ENCODE measurements around the gene TMEM30B.

TMEM30B gene

DNA sequence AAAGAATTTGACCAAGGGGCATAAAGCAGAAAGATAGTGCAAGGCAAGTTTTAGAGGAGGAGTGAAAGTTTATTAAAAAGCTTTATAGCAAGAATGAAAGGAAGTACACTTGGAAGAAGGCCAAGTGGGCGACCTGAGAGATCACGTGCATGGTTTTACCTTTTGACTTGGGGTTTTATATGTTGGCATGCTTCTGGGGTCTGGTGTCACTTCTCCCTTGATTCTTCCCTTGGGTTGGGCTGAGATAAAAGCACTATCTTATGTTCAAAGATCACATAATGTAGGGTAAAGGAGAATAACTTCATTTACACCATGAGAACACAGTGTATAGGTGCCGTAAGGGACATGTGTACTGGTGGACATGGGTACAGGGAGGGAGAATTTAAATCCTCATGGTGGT is 17.7 kb upstream of the TMEM30B start:
- DNase-seq: no peak

DNA sequence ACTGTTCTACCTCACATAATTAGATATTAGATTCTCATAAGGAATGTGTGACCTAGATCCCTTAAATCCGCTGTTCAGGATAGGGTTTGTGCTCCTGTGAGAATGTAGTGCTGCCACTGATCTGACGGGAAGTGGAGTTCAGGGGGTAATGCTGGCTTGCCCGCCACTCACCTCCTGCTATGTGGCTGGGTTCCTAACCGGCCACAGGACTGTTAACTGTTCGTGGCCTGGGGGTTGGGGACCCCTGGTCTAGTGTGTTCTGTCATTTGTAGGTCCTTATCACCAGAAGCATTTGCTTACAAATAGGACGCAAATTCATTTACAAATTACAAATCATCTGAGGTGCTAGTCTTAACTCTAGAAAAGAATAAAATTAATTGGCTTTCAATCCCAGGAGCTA is 16.4 kb upstream of the TMEM30B start:
- DNase-seq: no peak

DNA sequence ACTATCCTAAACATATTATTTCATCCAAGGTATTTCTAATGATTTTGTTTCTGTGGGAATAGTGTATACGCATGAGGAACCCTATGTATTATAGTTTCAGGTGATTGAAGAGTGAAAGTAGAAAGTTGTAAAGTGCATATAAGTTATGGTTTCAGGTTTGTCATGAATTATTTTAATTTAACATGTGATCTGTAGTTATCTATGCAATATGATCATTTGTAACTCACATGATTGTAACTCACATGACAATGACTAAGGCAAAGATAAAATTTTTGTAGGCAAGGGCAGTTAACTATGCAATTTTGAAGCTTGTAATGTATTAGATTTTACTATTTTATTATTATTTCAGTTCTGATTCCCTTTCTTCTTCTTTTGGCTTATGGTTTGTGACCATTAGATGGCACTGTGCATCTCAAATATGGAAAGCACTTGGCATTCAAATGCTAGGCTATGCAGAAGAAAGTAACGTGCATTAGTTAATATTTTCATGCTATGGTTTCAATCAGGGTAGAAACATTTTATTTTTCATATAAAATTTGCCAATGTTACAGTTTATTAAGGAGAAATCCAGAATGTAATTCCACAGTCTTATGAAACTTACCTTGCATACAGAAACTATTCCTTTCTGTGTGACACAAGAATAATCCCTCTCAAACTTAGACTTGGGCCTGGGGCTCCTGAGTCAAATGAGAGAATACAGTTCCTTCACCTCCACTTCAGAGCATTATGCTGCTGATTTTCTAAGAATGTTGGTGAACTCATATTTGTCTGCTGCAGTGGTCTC is 15.8 kb upstream of the TMEM30B start:
- DNase-seq: no peak

DNA sequence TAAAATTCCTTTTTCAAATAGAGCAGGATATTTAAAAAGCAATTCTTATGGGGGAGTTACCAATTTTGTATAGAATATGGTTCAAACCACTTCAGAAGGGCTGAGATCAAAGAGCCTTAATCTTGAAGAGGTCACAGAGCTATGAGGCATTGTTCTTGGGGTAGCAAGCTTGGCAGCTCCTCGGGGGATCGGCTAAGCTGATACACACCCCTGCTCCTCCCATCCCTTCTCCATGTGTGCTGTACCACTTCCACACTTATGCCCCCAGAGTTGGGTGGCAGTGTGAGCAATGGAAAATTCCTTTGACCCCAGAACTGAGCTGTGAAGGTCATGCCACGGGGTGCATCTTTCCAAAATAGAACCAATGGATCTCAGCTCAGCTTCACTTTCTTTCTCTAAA is 15.0 kb upstream of the TMEM30B start:
- no peak for DNase-seq

DNA sequence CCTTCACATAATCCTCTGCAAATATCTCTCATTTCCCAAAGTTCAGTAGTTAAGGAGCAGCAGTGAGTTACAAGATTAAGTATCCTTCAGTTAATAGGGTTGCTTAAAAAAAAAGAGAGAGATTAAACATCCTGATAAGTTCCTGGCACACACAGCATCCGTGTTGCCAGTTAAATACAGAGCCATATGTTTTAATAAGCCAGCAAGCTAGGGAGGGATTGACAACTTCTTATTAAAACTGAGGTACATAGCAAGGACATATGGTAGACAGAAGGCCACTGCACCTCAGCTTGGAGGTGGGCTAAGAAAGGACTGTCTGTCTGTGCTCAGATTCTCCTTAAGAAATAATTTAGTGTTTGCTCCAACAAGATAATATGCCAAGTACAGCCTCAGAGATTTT is 9.6 kb upstream of the TMEM30B start:
- no peak for DNase-seq

DNA sequence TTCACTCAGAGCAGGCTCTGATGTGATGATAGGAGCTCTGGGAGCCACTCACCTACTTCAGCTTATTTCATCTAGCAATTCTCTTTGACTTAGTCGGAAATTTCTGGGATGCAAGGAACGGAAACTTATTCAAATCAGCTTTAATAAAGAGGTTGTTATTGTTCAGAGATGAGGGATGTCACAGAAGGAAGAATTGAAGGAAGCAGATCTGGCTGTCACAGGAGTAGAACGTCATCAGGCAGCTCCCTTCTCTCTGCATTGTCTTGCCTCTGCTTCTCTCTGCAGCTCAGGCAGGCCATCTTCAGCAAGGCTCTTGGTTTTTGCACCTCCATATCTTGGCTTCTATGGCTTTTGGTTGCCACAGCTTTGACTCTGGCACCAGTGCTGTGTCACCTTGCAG is 7.6 kb upstream of the TMEM30B start:
- no peak for DNase-seq

DNA sequence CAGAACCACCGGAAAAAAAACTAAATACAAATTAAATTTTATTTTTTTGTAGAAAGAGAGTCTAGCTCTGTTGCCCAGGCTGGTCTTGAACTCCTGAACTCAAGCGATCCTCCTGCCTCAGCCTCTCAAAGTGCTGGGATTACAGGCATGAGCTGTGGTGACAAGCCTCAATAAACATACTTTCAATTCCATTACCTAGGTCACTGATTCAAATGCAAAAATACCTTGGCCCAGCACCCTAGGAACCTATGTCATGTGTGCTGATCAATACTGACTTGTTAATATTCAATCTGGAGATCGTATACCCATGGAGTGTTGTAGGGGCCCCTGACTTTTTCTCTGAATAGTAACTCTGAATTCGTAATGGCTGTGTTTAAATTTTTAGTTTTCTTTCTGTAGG is 7.1 kb upstream of the TMEM30B start:
- no peak for DNase-seq

DNA sequence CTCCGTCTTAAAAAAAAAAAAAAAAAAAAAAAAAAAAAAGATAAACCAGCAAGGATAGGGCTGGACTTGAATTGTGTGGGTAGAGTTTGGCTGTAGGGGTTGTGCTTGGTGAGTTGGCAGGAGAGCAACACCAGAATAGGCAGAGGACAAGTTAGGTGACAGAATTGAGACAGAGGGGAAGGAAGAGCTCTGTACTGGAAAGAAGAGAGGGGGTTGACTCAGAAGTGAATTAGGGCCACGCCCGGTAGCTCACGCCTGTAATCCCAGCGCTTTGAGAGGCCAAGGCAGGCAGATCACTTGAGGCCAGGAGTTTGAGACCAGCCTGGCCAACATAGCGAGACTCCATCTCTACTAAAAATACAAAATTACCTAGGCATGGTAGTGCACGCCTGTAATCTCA is 6.1 kb upstream of the TMEM30B start:
- DNase-seq: no peak

DNA sequence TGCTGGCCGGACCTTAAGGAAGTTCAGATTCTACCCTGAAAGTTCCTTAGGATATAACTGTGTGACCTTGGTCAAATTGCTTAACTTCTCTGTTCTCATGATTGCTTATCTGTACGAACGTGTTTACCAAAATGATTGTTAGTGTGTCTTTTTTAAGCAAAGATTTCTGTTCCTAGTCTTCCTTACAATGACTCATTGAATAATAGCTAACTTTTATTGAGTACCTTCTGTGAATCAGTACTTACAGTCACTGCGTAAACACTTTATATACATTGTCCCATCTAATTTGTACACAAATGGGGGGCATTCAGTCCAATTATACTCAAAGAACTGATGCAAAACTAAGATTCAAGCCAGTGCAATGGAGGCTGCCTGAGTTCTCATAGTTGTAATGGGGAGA is 4.2 kb upstream of the TMEM30B start:
- no peak for DNase-seq

DNA sequence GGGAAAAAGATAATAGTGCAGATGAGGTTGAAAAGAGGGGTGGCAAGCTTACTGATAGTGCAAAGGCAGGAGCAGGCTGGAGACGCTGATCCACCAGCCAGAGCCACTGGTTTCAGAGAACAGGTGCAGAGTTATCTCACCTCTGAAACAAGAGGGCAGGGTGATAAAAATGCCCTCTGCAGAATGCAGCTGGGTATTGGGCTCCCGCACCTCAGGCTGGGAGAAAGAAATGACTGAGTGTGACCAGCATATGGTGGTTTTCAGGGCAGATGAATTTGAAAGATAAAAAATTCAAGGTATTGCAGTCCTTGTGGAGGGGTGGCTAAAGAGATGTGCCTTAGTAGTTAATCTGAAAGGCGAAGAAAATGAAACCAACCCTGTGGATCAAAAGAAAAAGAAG is 2.9 kb upstream of the TMEM30B start:
- no peak for DNase-seq

DNA sequence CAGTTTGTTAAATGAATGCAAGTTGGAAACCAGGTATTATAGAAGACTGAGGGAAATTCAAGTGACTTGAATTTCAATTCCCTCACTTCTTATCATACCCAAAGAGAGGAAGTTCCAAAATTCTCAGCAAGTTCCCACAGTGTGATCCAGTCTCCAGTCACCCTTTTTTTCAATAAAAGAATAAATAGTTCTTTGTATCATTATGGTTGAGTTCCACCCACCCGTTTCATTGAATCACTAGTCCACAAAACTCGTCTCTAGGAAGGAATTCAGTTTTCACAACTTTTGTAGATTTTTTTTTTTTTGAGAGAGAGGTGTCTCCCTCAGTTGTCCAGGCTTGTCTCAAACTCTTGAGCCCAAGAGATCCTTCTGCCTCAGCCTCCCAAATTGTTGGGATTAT is 1.6 kb upstream of the TMEM30B start:
- DNase-seq: no peak

DNA sequence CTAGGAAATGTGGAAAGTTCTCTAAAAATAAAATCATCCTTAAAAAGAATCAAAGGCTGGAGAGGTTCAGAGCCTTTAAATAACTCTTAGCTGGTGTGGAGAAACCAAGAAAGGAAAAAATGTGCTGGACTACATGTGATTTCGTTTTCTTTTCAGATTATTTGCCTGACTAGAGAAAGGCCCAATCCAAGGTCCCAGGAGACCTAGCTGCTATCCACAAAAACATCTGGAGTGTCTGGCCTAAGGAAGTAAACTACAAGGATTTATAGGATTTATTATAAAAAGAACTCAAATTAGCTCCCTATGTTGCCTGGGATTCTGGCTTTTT is 774 bp upstream of the TMEM30B start:
- no peak for DNase-seq

DNA sequence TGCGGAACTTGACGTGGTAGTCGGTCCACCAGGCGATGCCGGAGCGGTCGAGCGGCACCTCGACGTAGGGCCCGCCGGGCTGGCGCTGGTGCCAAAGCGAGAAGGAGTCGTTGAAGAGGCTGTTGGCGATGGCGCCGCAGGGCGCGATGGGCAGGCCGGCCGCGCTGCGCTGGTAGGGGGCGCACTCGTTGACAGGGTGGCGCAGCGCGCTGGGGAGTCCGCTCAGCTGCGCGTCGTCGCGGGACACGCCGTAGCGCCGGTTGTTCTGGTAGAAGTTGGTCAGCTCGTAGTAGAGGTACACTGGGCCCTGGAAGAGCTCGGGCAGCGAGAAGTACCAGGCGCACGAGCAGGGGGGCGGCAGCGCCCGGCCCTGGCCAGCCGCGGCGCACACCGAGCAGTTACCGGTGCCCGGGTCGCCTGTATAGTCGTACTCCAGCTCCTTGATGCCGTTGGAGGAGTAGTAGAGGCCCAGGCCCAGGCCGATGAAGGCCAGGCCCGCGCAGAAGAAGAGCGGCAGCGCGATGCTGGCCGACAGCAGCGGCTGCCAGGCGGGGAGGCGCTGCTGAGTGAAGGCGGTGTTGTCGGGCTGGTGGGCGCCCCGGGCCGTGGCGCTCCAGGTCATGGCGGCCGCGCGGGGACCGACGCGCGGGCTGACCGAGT is 482 bp downstream of the TMEM30B start:
- peak; percentile 92 for DNase-seq

DNA sequence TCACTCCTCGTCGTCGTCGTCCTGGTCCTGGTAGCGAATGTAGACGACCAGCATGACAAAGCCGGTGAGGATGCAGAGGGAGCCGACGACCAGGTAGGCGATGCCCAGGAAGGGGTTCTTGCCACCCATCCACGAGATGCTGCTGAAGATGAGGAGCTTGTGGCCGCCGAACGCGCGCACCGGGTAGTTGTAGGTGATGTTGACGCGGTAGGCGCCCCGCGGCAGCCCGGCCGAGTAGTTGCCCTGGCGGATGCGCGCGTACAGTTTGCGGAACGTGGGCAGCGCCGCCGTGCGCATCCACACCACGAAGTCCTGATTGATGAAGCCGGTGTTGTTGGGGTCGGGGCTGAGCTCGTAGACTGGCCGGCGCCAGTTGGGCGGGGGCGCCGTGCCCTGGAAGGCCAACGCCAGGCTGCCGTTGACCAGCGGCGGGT is 1.0 kb downstream of the TMEM30B start:
- DNase-seq: no peak

DNA sequence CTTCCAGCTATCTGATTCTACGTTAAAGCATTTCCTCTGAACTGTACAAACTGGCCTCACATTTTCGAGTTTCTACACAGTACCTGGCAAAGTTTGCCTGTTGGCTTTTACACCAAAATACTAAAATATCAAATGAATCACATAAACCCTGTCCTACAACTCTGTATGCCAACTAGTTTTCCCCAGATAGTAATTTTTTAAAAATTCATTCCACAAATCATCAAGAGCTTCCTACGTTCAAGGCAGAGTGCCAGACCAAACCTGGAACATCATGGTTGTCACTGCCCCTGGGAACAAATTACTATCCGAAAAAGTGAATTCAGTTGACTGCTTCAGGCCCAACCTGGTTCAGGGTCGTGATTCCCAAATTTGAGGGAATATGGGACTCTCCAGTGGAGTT is 2.1 kb downstream of the TMEM30B start:
- no peak for DNase-seq

DNA sequence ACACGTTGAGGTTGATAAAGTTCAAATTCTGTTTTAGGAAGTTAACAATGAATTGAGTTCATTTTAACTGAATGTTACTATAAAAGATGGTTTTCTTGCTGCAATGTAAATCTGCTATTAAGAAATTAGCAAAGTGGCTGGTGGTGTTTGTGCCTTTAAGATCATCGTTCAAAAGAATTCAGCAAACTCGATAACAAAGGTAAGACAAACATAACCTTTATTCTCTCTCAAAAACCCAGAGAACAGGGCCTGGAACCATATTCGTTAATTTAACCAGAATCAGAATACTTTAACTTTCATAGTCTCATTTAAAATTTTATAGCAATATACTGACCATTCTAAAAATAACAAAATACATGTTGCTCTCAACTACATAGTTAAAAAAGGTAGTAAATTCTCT is 3.4 kb downstream of the TMEM30B start:
- DNase-seq: no peak

DNA sequence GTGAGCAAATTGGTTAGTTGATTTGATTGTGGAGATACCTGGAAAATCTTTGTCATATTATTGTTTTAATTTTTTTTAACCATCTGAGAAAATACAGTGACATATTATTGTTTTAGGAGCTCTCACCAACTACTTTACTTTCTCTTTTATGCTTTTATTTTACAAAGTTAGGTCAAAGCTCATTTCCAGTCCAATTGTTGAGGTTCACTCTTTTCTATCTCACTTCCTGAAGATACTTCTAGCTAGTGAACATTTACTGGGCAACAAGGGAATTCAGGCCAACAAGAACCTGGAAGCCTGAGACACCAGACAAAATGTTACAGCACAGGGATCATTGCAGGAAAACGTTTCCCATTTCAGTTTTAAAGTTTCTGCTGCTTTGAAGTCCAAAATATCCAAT is 3.9 kb downstream of the TMEM30B start:
- DNase-seq: no peak

DNA sequence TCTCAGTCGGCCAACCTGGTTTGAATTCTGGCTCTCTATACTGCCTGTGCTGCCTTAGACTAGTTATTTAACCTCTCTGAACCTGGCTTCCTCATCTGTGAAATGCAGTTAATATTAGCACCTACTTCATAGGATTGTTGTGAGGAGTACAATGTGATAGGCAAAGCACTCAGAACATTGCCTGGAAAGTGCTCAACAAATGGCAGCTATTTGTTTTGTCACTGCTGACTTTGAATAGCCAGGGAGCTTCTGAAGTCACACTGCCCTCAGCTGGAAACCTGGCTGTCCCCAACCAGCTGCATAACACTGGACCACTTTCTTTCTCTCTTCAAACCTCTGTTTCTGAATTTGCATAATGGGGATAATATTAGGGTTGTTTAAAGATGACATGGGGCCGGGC is 9.6 kb downstream of the TMEM30B start:
- DNase-seq: no peak

DNA sequence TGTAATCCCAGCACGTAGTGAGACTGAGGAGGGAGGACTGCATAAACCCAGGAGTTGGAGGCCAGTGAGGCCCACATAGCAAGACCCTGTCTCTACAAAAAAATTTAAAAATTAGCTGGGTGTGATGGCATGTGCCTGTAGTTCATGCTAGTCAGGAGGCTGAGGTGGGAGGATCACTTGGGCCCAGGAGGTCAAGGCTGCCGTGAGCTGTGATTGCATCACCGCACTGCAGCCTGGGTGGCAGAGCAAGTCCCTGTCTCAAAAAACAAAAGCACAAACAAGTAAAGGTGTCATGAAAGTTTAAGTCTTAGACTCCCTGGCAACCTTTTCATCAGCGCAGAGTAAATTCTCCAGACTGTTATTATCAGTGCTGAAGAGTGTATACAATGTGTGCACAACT is 10.4 kb downstream of the TMEM30B start:
- no peak for DNase-seq

DNA sequence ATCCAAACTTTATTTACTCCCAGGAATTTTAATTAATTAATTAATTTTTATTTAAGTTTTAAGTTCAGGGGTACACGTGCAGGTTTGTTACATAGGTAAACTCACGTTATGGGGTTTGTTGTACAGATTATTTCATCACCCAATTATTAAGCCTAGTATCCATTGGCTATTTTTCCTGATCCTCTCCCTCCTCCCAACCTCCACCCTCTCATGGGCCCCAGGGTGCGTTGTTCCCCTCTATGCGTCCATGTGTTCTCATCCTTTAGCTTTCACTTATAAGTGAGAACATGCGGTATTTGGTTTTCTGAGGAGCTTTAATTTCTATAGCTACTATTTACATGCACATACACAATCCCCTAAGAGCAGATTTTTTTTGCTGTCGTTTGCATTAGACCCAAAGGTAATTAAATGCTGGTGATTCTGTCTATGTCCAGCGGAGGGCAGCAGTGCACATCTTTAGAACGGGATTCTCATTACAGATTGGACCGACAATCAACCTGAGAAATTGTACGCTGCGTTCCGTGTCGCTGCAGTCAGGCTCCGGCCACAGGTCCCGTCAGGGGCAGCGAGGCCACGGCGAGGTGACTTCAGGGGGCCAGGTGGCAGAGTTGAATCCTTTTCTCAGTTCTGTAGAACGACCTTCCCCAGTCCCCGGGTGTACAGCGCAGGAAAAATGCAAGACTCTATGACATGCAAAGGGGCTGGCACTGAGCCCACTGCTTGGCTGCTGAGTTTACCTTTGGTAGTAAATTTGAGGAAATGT is 11.6 kb downstream of the TMEM30B start:
- peak; percentile 89 for DNase-seq

DNA sequence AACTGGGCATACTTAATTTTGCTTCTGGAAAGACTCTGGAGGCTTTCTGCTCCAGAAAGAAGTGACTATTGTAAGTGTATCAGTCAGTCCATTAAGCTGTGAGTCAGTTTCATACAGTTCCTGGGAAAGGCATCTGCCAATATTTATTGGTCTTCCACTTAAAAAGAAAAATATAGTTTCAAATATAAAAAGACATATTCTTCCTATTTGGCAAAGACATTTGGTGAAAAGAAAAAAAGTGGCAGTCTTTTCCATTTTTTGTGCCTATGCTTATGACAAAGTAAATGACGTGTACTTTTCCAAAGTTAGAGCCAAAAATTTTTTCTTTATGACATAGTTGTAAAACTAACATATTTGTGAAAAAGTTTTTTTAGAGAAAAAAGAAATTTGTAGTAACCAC is 12.3 kb downstream of the TMEM30B start:
- no peak for DNase-seq

DNA sequence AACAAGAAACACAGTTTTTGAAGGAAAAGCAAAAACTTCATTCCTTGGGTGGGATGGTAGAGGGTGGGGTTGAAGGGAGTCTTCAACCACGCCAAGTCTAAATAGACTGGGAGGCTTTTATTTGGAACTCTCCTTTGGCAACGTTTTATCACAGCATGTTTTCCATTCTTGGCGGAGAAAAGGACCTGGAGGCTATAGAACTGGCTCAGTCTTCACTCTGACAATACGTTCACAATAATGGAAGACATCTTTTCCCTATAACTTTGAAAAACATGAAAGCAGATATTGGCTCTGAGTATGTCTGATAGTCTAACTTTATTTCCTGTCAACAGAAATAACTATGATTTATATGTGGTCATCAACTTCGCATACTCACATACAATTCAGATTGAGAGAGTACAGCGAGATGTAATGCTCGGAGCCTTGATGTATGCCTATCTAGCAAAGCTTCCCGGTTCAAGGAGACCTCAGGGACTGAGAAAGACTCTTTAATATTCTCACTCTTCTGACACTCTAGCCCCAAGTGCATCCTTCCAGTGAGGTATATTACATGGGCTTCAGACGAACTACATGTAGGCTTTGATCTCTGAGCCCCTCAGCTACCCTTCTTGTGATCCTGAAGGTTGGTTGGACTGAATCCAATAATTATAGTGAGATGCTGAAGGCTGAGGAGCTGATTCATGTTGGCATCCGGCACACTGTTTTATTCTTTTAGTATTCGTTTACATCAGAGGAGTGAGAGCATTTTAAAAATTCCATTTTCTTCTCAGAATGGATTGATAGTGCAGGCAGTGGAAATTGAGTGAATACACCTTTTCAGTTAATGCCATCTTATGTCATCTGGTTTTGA is 14.0 kb downstream of the TMEM30B start:
- no peak for DNase-seq

DNA sequence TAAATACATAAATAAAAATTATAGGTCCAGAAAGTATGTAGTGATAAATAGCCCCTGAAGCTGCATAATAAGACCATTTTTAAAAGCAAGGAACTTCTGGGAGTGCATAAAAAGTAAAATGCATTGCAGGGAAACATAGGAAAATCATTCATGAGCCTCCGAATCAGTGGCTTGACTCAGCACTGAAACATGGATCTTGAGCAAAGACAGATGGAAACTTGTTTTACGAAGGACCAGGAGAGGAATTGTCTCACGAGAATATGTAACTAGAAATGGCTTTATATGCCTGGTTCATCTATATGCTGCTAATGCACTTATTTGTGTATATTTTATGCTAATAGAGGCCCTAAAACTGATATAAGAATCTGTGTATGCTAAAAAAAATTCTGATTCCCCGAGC is 14.7 kb downstream of the TMEM30B start:
- DNase-seq: no peak

Measured in activated effector memory CD4-positive, alpha-beta T cell treated with anti-CD3 and anti-CD28 coated beads, Interleukin-2, amount 50 U/mL, for 16 hours (primary cell).